Measurements from ENCODE around the gene TSEN34. TPM values are rescaled to one million over a fixed set of nuclear protein-coding genes. Genes with fewer than 3 reads are reported as not detected.

TSEN34 gene
- total and polyA plus RNA-seq, 2 experiments from 2014 or later: 66.9 to 100.0 TPM

GRCh38 chr19:54153731-54154326 lies 37.3 kb upstream of the TSEN34 start:
- no peak overlapping the region for H3K4me3 ChIP-seq
- 89% methylated on average over 10 of the region's 10 CpGs for WGBS (ENCODE audit: low lambda C conversion rate, missing lambda C conversion rate)
- H3K36me3 ChIP-seq (replicated peaks; ENCODE audit: insufficient read depth, low read depth): no peaks in the 10 kb centered on the region
- H3K27ac ChIP-seq: no peak overlapping the region
- TF ChIP-seq EZH2phosphoT487 (IDR thresholded peaks at IDR 0.05; ENCODE audit: low read depth, severe bottlenecking, unreplicated experiment) (no peak), CTCF (IDR thresholded peaks at IDR 0.05; ENCODE audit: poor library complexity) (no peak), EZH2 (IDR thresholded peaks at IDR 0.05; ENCODE audit: borderline replicate concordance) (no peak)
- peaks cover 11% of the 10 kb centered on the region for H3K79me2 ChIP-seq
- H3K9me3 ChIP-seq (ENCODE audit: low read depth): no peaks in the 10 kb centered on the region
- H2AFZ ChIP-seq: no peak overlapping the region
- no peaks in the 10 kb centered on the region for H3K27me3 ChIP-seq
- H3K9me2 ChIP-seq (replicated peaks; ENCODE audit: insufficient read depth): no peaks in the 10 kb centered on the region
- H3K4me1 ChIP-seq (ENCODE audit: insufficient read depth): peaks cover 6% of the 10 kb centered on the region
- no peaks in the 10 kb centered on the region for H4K20me1 ChIP-seq (ENCODE audit: insufficient read depth, poor library complexity, severe bottlenecking)
- no peak overlapping the region for H3K4me2 ChIP-seq
- no peak for DNase-seq (ENCODE audit: low spot score)

DNA sequence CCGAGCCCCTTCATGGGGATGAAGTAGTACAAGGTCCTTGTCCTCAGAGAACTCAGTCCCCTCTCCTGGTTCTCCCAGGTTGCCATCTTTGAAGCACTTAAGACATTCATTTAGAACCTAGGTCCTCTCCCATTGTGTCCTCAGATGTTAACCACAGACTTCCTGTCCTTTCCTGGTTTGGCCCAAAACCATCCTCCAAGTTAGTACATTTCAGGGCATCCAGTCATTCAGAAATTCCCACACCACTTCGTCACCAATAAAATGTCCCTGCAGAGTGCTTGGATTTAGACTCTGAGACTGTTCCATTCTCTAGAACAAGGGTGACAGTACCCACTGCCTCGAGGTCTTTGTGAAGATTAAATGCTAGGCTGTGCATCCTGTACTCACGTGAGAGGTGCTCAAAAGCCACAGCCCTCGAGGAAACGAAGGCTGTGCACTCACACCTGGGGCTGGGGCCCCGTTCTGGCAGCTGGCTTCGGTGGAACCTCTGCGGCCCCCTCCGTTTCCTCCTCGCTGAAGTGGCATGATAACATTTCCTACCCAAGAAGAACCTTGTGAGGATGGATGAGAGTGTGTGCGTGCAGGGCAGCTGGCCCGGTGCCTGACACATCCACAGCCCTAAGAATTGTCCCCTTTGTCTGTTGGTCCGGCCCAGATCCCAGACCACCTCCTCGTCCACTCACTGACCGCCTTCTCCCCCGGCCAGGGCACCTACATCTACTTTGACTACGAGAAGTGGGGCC lies 36.3 kb upstream of the TSEN34 start:
- Histone ChIP-seq H2AFZ (no peak overlapping the region), H3K79me2 (peaks cover 14% of the 10 kb centered on the region), H3K4me2 (no peak overlapping the region), H3K4me1 (ENCODE audit: insufficient read depth) (peaks cover 8% of the 10 kb centered on the region), H3K36me3 (replicated peaks; ENCODE audit: insufficient read depth, low read depth) (no peaks in the 10 kb centered on the region), H3K9me2 (replicated peaks; ENCODE audit: insufficient read depth) (no peaks in the 10 kb centered on the region), H3K4me3 (no peak overlapping the region), H3K9me3 (ENCODE audit: low read depth) (no peaks in the 10 kb centered on the region), H3K27ac (no peak overlapping the region), H4K20me1 (ENCODE audit: insufficient read depth, poor library complexity, severe bottlenecking) (no peaks in the 10 kb centered on the region), H3K27me3 (no peaks in the 10 kb centered on the region)
- no peak for TF ChIP-seq CTCF (IDR thresholded peaks at IDR 0.05; ENCODE audit: poor library complexity)
- TF ChIP-seq EZH2phosphoT487 (IDR thresholded peaks at IDR 0.05; ENCODE audit: low read depth, severe bottlenecking, unreplicated experiment): no peak
- TF ChIP-seq EZH2 (IDR thresholded peaks at IDR 0.05; ENCODE audit: borderline replicate concordance): no peak
- 91% methylated on average over 18 of the region's 18 CpGs for WGBS (ENCODE audit: low lambda C conversion rate, missing lambda C conversion rate)
- DNase-seq (ENCODE audit: low spot score): no peak

DNA sequence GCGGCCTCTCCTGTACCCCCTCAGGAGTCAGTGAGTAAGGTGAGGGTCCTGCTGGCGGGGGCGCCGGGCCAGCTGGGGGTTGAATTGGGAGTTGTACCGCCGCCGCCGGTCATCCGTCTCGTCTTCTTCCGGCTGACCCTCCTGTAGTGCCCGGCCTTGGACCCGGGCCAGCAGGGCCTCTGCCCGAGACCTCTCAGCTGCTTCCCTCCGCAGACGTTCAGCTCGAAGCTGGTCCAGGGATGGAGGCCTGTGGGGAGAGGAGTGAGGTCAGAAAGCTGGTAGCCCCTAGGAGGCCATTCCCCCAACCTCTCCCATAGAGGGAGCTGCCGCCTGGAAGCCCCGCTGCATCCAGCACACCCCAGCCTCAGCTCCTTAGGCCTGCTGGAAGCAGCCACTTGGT lies 35.4 kb upstream of the TSEN34 start:
- Histone ChIP-seq H3K27ac (no peak overlapping the region), H3K4me3 (no peak overlapping the region), H3K4me1 (ENCODE audit: insufficient read depth) (peaks cover 12% of the 10 kb centered on the region), H3K79me2 (peaks cover 14% of the 10 kb centered on the region), H3K4me2 (no peak overlapping the region), H4K20me1 (ENCODE audit: insufficient read depth, poor library complexity, severe bottlenecking) (no peaks in the 10 kb centered on the region), H3K36me3 (replicated peaks; ENCODE audit: insufficient read depth, low read depth) (no peaks in the 10 kb centered on the region), H3K9me2 (replicated peaks; ENCODE audit: insufficient read depth) (no peaks in the 10 kb centered on the region), H3K27me3 (no peaks in the 10 kb centered on the region), H3K9me3 (ENCODE audit: low read depth) (no peaks in the 10 kb centered on the region), H2AFZ (no peak overlapping the region)
- TF ChIP-seq EZH2 (IDR thresholded peaks at IDR 0.05; ENCODE audit: borderline replicate concordance) (no peak), EZH2phosphoT487 (IDR thresholded peaks at IDR 0.05; ENCODE audit: low read depth, severe bottlenecking, unreplicated experiment) (no peak), CTCF (IDR thresholded peaks at IDR 0.05; ENCODE audit: poor library complexity) (no peak)
- no peak for DNase-seq (ENCODE audit: low spot score)
- WGBS (ENCODE audit: low lambda C conversion rate, missing lambda C conversion rate): 95% methylated on average over 16 of the region's 19 CpGs

All from hepatocyte (in vitro differentiated cells).